Progenitor cell of endocrine pancreas (in vitro differentiated cells): Measurements from ENCODE around the gene NT5DC3. TPM values are rescaled to one million over a fixed set of nuclear protein-coding genes. Genes with fewer than 3 reads are reported as not detected.
"Not testable (repeated sequence)": the region's sequence is repeated elsewhere in the genome, so short reads cannot be mapped to it uniquely, and the experiment has no call there.

Experiments
- DNase-seq: peaks from one replicate; pipeline ENCODE4 v3.0.0; 2021; ENCODE audit warnings: low spot score; ENCODE audit not compliant: unreplicated experiment
- H3K27ac Mint-ChIP-seq: 2 replicates; pipeline ENCODE4 v1.8.0; 2021; ENCODE audit warnings: mild to moderate bottlenecking, moderate library complexity, mixed read lengths
- H3K27me3 Mint-ChIP-seq: 2 replicates; pipeline ENCODE4 v1.8.0; 2021; ENCODE audit warnings: mixed read lengths
- H3K36me3 Mint-ChIP-seq: 2 replicates; pipeline ENCODE4 v1.8.0; 2022; ENCODE audit warnings: mixed read lengths; ENCODE audit not compliant: insufficient read depth
- H3K4me1 Mint-ChIP-seq: 2 replicates; pipeline ENCODE4 v1.8.0; 2021; ENCODE audit warnings: low read depth, mixed read lengths
- H3K4me3 Mint-ChIP-seq: 2 replicates; pipeline ENCODE4 v1.8.0; 2021; ENCODE audit warnings: low read depth, mild to moderate bottlenecking, moderate library complexity, mixed read lengths
- H3K9me3 Mint-ChIP-seq: 2 replicates; pipeline ENCODE4 v1.8.0; 2021; ENCODE audit warnings: low read depth, mixed read lengths
- total RNA-seq: library from RNA; stranded (reverse); gene quantifications from 2 replicates; pipeline ENCODE4 v1.2.1, GENCODE V29; 2021
- TF ChIP-seq, protein P1 (sequence below): fragments of 200-600 bp; sonication (generic); IDR thresholded peaks from one replicate; pipeline ENCODE4 v1.5.0; 2021; ENCODE audit warnings: antibody characterized with exemption, mild to moderate bottlenecking; ENCODE audit not compliant: unreplicated experiment

Gene NT5DC3
- total RNA-seq, 1 donor from 2014 or later = 13.9 TPM

- Mint-ChIP-seq H3K4me1 (no peaks in the 10 kb centered on the region), H3K4me3 (no peak overlapping the region), H3K36me3 (peaks cover 21% of the 10 kb centered on the region)
Observed at GRCh38 chr12:103813426-103813825, 27.6 kb downstream of the NT5DC3 start.

DNA sequence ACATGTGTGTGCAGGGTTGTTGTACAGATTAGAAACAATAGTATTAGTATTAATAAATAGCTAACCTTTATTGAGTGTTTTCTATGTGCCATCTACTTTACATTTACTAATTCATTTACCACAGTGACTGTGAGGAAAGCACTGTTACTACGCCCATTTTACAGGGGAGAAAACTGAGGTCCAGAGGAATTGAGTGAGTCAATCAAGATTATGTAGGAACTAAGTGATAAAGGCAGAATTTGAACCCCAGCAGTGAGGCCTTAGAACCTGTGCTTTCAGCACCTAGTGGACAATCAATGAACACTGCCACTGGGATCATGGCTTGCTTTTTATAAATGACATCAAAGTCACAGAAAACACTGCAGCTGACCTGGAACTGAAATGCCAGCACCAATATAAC lies 28.2 kb downstream of the NT5DC3 start:
- Mint-ChIP-seq H3K4me1 (no peaks in the 10 kb centered on the region), H3K9me3 (no peaks in the 10 kb centered on the region), H3K36me3 (peaks cover 21% of the 10 kb centered on the region), H3K27ac (no peak overlapping the region), H3K4me3 (no peak overlapping the region), H3K27me3 (no peaks in the 10 kb centered on the region)
- no peak for DNase-seq
- TF ChIP-seq, protein P1, sequence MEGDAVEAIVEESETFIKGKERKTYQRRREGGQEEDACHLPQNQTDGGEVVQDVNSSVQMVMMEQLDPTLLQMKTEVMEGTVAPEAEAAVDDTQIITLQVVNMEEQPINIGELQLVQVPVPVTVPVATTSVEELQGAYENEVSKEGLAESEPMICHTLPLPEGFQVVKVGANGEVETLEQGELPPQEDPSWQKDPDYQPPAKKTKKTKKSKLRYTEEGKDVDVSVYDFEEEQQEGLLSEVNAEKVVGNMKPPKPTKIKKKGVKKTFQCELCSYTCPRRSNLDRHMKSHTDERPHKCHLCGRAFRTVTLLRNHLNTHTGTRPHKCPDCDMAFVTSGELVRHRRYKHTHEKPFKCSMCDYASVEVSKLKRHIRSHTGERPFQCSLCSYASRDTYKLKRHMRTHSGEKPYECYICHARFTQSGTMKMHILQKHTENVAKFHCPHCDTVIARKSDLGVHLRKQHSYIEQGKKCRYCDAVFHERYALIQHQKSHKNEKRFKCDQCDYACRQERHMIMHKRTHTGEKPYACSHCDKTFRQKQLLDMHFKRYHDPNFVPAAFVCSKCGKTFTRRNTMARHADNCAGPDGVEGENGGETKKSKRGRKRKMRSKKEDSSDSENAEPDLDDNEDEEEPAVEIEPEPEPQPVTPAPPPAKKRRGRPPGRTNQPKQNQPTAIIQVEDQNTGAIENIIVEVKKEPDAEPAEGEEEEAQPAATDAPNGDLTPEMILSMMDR = peak; percentile 19

More at GRCh38 chr12:103813426-103813825, 27.6 kb downstream of the NT5DC3 start:
- H3K9me3 Mint-ChIP-seq = no peaks in the 10 kb centered on the region
- H3K27ac Mint-ChIP-seq = no peak overlapping the region
- no peaks in the 10 kb centered on the region for H3K27me3 Mint-ChIP-seq
- no peak for DNase-seq
- TF ChIP-seq, protein P1 = no peak

- no peak for DNase-seq
- no peak overlapping the region for H3K4me3 Mint-ChIP-seq
- TF ChIP-seq, protein P1 = no peak
- no peaks in the 10 kb centered on the region for H3K4me1 Mint-ChIP-seq
- H3K9me3 Mint-ChIP-seq = no peaks in the 10 kb centered on the region
- peaks cover 21% of the 10 kb centered on the region for H3K36me3 Mint-ChIP-seq
- no peak overlapping the region for H3K27ac Mint-ChIP-seq
- no peaks in the 10 kb centered on the region for H3K27me3 Mint-ChIP-seq
Observed at GRCh38 chr12:103811791-103812190, 29.2 kb downstream of the NT5DC3 start.

- Mint-ChIP-seq H3K27me3 (no peaks in the 10 kb centered on the region), H3K4me3 (no peak overlapping the region), H3K4me1 (peaks cover 4% of the 10 kb centered on the region), H3K27ac (no peak overlapping the region), H3K36me3 (peaks cover 23% of the 10 kb centered on the region), H3K9me3 (no peaks in the 10 kb centered on the region)
- TF ChIP-seq, protein P1 = no peak
- no peak for DNase-seq
Observed at GRCh38 chr12:103810111-103810510, 30.9 kb downstream of the NT5DC3 start.

DNA sequence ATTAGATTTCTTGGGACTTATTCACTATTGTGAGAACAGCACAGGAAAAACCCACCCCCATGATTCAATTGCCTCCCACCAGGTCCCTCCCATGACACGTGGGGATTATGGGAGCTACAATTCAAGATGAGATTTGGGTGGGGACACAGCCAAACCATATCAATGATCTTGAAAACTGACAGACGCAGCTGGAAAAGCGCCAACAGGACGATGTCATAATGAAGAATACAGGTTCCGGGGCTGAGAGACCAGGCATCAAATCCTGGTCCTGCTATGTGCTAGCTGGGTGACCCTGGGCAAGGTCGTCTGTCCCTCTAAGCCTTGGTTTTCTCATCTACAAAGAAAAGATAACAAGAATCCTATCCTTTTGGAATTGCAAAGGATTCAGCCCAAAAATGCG lies 31.4 kb downstream of the NT5DC3 start:
- not testable (repeated sequence) for H3K27ac Mint-ChIP-seq, DNase-seq, H3K9me3 Mint-ChIP-seq, H3K4me3 Mint-ChIP-seq, H3K4me1 Mint-ChIP-seq, H3K27me3 Mint-ChIP-seq
- peaks cover 23% of the 10 kb centered on the region for H3K36me3 Mint-ChIP-seq

- H3K4me1 Mint-ChIP-seq = peaks cover 10% of the 10 kb centered on the region
- DNase-seq = no peak
- no peak overlapping the region for H3K4me3 Mint-ChIP-seq
- peak overlapping the region; percentile 5 for H3K27ac Mint-ChIP-seq
- TF ChIP-seq, protein P1 = no peak
- no peaks in the 10 kb centered on the region for H3K27me3 Mint-ChIP-seq
- peaks cover 23% of the 10 kb centered on the region for H3K36me3 Mint-ChIP-seq
- no peaks in the 10 kb centered on the region for H3K9me3 Mint-ChIP-seq
Observed at GRCh38 chr12:103809154-103809553, 31.9 kb downstream of the NT5DC3 start.
